D721Med (cell line): Measurements from ENCODE around the gene SUDS3.

ENCODE experiments used
- DNase-seq: peaks from one replicate; pipeline ENCODE4 v3.0.0; 2011; ENCODE audit warnings: low spot score; ENCODE audit not compliant: insufficient read length
- FAIRE-seq: peaks from 2 replicates; lab custom pipeline; 2011; peaks lifted over from hg19 to GRCh38; lab: Jason Lieb, UNC
- TF ChIP-seq, protein P1 (sequence below): IDR thresholded peaks from 2 replicates; pipeline ENCODE4 v1.5.1; 2012; ENCODE audit warnings: mild to moderate bottlenecking, control low read depth; ENCODE audit not compliant: insufficient read depth; ENCODE audit errors: missing control alignments

SUDS3 gene

DNA sequence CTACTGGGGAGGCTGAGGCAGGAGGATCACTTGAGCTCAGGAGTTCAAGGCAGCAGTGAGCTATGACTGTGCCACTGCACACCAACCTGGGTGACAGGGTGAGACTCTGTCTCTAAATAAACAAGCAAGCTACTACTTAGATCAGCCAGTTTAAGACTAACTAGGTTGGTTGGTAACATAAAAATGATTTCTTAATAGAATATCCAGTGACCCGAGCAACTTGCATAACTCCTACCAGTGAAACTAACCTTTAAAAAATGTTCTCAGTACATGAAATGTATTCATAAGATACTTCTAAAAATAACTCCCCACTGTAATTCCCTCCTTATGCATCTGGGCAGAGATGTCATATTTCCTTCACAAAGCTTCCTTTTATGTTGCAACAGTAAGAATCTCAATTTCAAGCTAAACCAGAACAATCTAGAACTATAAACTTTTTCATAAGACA lies 19.5 kb upstream of the SUDS3 start:
- no peak for FAIRE-seq

DNA sequence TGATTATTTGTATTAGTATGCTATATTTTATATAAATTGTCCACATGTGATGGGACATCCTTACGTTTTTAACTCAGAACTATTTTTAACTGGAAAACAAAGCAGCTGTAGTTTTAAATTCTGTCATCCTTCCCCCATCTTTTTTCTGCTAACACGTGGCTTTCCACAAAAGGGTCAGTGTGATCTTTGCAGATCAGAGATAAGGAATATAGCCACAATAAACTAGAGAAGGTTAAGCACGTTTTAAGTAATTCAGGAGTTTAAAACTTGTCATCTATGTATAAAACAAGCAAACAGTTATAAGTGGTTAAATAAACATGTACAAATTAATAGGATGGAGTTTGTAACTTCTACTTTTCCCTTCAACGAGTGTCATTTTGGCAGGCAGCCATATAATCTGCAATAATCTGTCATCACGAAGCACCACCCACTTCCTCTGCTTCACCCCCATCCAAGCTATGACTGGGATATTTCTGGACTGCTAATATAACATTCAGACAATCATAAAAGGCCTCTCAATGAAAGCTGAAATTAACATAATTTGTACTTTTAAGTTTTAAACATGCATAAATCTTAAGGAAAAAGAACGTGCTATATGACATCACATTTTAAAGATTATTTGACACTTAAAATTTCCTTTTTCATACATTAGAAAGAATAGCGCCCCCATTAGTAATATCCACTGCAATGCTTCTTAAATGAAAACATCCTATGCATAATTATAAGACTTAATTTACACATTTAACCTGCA lies 18.9 kb upstream of the SUDS3 start:
- FAIRE-seq (no peak), DNase-seq (no peak)
- TF ChIP-seq, protein P1, sequence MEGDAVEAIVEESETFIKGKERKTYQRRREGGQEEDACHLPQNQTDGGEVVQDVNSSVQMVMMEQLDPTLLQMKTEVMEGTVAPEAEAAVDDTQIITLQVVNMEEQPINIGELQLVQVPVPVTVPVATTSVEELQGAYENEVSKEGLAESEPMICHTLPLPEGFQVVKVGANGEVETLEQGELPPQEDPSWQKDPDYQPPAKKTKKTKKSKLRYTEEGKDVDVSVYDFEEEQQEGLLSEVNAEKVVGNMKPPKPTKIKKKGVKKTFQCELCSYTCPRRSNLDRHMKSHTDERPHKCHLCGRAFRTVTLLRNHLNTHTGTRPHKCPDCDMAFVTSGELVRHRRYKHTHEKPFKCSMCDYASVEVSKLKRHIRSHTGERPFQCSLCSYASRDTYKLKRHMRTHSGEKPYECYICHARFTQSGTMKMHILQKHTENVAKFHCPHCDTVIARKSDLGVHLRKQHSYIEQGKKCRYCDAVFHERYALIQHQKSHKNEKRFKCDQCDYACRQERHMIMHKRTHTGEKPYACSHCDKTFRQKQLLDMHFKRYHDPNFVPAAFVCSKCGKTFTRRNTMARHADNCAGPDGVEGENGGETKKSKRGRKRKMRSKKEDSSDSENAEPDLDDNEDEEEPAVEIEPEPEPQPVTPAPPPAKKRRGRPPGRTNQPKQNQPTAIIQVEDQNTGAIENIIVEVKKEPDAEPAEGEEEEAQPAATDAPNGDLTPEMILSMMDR: no peak

More for the DNA sequence above, 19.5 kb upstream of the SUDS3 start:
- TF ChIP-seq, protein P1: no peak
- no peak for DNase-seq

GRCh38 chr12:118358008-118358359 lies 18.4 kb upstream of the SUDS3 start:
- FAIRE-seq: no peak
- TF ChIP-seq, protein P1: no peak
- DNase-seq: no peak

DNA sequence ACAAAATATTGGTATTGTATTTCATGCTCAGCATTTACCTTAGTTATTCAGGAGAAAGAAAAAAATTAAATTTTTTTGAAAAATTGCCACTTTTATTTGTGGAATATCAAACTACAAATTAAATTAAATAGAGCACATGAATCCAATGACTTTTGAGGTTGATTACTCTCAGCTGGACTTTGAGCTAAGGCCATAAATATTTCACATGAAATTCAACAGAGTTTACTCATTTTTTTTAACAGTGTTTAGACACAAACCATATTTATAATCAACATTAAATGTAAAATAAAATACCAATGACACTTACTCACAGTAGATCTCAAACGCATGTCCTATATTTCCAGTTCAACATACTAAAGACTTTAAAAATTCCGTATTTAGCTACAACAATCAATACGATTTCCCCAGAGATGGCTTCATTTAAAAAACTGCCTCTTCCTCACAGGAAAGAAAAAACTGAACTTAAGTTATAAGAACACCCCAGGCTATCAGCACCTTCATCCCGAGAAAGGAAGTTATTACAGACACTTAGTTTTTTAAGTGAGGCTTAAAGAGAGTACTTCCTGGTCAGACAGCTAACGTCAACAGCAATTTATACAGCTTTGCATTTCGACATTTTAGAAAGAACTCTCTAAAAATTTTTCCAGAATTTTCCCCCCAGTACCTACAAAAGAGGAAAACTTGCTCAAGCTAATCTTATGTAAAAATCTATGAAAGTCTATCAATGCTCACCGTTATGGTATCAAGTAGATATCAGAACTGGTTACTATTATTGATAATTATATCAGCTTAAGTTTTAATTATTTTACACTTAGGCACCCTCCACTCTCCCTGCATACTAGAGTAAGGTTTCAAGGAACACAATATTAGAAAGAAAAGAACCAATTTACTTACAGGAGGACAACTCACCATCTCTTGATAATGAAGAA lies 17.5 kb upstream of the SUDS3 start:
- DNase-seq (no peak), FAIRE-seq (no peak)
- TF ChIP-seq, protein P1: no peak

GRCh38 chr12:118359541-118359915 lies 16.8 kb upstream of the SUDS3 start:
- DNase-seq: no peak
- TF ChIP-seq, protein P1: no peak
- FAIRE-seq: no peak

GRCh38 chr12:118361092-118361404 lies 15.3 kb upstream of the SUDS3 start:
- DNase-seq (no peak), FAIRE-seq (no peak)
- TF ChIP-seq, protein P1: no peak
